IPS-15b (cell line): ENCODE results near the gene ZFAND2B.
"Not testable (repeated sequence)": the region's sequence is repeated elsewhere in the genome, so short reads cannot be mapped to it uniquely, and the experiment has no call there.

ENCODE experiments used
- H3K27me3 ChIP-seq: one replicate; pipeline ENCODE4 v1.6.1; 2013; ENCODE audit warnings: low read length; ENCODE audit not compliant: control insufficient read depth, insufficient read depth
- H3K36me3 ChIP-seq: one replicate; pipeline ENCODE4 v1.6.1; 2013; ENCODE audit warnings: low read length; ENCODE audit not compliant: control insufficient read depth, insufficient read depth
- H3K4me1 ChIP-seq: one replicate; pipeline ENCODE4 v1.6.1; 2013; ENCODE audit warnings: mild to moderate bottlenecking, low read length; ENCODE audit not compliant: control insufficient read depth, insufficient read depth
- H3K4me3 ChIP-seq: one replicate; pipeline ENCODE4 v1.5.1; 2013; ENCODE audit warnings: low read depth, low read length
- H3K9ac ChIP-seq: one replicate; pipeline ENCODE4 v1.6.1; 2013; ENCODE audit warnings: low read depth, mild to moderate bottlenecking, low read length
- H3K9me3 ChIP-seq: one replicate; pipeline ENCODE4 v1.6.1; 2013; ENCODE audit warnings: mild to moderate bottlenecking, low read length; ENCODE audit not compliant: control insufficient read depth, insufficient read depth

ZFAND2B gene

DNA sequence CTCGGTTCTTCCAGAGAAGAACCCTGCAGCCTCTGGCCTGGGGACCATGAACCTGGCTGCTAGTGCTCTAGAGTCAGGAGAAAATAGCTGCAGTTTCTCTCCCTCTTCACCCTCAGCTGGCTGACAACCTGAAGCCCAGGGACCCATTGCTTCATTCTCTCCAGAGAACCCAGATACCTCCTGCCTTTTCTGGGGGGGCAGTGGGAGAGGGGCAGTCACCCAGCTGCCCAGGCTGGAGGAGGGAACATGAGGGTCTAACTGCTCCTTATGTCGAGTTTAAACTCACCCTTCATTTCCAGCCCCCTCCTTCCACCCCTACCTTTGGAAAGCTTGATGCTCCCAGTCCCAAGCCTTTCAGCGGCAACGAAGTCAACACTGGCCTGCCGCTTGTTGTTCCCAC lies 7.6 kb upstream of the ZFAND2B start:
- H3K9me3 ChIP-seq = no peaks in the 10 kb centered on the region
- H3K9ac ChIP-seq = no peak overlapping the region

GRCh38 chr2:219199470-219200211 lies 6.9 kb upstream of the ZFAND2B start:
- H3K4me3 ChIP-seq = no peak overlapping the region
- no peaks in the 10 kb centered on the region for H3K9me3 ChIP-seq
- H3K27me3 ChIP-seq = no peaks in the 10 kb centered on the region
- H3K9ac ChIP-seq = no peak overlapping the region
- H3K4me1 ChIP-seq = no peaks in the 10 kb centered on the region
- no peaks in the 10 kb centered on the region for H3K36me3 ChIP-seq

More for the DNA sequence above, 7.6 kb upstream of the ZFAND2B start:
- H3K36me3 ChIP-seq = no peaks in the 10 kb centered on the region
- H3K4me3 ChIP-seq = no peak overlapping the region
- no peaks in the 10 kb centered on the region for H3K4me1 ChIP-seq
- H3K27me3 ChIP-seq = no peaks in the 10 kb centered on the region

DNA sequence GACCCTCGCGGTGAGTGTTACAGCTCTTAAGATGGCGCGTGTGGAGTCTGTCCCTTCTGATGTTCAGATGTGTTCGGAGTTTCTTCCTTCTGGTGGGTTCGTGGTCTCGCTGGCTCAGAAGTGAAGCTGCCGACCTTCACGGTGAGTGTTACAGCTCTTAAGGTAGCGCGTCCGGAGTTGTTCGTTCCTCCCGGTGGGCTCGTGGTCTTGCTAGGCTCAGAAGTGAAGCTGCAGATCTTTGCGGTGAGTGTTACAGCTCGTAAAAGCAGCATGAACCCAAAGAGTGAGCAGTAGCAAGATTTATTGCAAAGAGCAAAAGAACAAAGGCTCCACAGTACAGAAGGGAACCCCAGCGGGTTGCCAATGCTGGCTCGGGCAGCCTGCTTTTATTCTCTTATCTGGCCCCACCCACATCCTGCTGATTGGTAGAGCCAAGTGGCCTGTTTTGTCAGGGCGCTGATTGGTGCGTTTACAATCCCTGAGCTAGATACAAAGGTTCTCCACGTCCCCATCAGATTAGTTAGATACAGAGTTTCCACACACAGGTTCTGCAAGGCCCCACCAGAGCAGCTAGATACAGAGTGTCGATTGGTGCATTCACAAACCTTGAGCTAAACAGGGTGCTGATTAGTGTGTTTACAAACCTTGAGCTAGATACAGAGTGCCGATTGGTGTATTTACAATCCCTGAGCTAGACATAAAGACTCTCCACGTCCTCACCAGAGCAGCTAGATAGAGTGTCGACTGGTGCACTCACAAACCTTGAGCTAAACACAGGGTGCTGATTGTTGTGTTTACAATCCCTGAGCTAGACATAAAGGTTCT lies 5.9 kb upstream of the ZFAND2B start:
- not testable (repeated sequence) for H3K9ac ChIP-seq, H3K27me3 ChIP-seq, H3K4me3 ChIP-seq, H3K36me3 ChIP-seq, H3K4me1 ChIP-seq, H3K9me3 ChIP-seq

GRCh38 chr2:219201331-219201730 lies 5.3 kb upstream of the ZFAND2B start:
- H3K9ac ChIP-seq, H3K9me3 ChIP-seq, H3K4me1 ChIP-seq, H3K4me3 ChIP-seq, H3K36me3 ChIP-seq, H3K27me3 ChIP-seq: not testable (repeated sequence)

DNA sequence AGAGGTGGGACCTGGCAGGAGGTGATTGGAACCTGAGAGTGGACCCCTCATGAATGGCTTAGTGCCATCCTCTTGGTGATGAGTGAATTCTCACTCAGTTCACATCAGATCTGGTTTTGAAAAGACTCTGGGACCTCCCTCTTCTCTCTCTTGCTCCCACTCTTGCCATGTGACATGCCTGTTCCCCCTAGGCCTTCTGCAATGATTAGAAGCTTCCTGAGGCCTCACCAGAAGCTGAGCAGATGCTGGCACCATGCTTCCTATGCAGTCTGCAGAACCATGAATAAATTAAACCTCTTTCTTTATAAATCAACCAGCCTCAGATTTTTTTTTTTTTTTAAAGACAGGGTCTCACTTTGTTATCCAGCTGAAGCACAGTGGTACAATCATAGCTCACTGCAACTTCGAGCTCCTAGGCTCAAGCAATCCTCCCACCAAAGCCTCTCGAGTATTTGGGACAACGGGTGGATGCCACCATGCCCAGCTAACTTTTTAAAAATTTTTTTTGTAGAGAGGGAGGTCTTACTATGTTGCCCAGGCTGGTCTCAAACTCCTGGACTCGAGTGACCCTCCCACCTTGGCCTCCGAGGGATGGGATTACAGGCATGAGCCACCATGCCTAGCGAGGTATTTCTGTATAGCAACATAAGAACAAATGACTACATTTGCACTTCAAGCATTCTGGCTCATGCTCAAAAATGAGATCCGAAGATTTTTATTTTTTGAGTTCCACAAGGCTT lies 2.0 kb upstream of the ZFAND2B start:
- Histone ChIP-seq H3K4me3 (no peak overlapping the region), H3K27me3 (no peaks in the 10 kb centered on the region), H3K9me3 (no peaks in the 10 kb centered on the region), H3K4me1 (peaks cover 5% of the 10 kb centered on the region), H3K36me3 (peaks cover 9% of the 10 kb centered on the region), H3K9ac (no peak overlapping the region)

DNA sequence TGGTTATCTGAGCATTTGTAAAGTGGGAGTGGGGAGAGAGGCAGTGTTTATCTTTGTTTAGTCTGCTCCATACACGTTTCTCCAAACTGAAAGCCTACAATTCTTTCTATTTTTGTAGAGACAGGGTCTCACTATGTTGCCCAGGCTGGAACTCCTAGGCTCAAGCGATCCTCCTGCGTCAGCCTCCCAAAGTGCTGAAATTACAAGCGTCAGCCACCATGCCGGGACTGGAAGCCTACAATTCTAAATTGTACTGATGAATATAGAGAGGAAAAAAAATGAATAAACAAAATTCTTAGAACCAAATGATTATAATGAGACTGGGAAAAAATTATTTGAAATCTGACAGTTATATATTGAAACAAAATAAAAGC lies 1.4 kb upstream of the ZFAND2B start:
- Histone ChIP-seq H3K36me3 (peaks cover 12% of the 10 kb centered on the region), H3K4me1 (peaks cover 5% of the 10 kb centered on the region), H3K27me3 (no peaks in the 10 kb centered on the region), H3K9ac (no peak overlapping the region), H3K9me3 (no peaks in the 10 kb centered on the region), H3K4me3 (no peak overlapping the region)

- Histone ChIP-seq H3K27me3 (no peaks in the 10 kb centered on the region), H3K4me3 (peak overlapping the region; percentile 93), H3K36me3 (peaks cover 20% of the 10 kb centered on the region)
Observed at GRCh38 chr2:219205981-219206327, 628 bp upstream of the ZFAND2B start.

DNA sequence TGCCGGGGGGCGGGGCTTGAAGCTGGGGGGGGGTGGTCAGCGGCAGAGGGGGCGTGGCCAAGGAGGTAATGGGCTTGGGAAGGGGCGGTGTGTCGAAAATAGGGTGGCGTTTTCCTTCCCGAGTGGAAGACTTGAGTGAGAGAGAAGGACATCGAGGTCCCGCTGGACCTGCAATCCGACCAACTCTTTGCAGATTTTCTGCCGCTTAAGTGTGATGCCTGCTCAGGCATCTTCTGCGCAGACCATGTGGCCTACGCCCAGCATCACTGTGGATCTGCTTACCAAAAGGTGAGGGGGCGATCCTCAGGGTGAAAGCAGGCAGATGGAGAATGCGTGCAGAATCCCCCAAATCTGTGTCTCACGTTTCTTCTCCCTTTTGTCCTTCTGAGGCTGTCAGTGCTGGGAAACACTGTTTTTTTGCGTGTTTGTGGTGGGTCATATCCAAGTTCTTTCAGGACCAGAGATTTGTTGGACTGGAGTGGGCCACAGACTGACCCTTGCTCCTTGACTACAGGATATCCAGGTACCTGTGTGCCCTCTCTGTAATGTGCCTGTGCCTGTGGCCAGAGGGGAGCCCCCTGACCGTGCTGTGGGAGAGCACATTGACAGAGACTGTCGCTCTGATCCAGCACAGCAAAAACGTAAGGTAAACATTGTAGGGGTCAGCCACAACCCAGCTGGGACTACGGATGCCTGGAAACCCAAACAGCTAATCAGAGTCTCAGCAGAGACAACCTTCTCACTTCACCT lies 727 bp downstream of the ZFAND2B start:
- Histone ChIP-seq H3K36me3 (peaks cover 24% of the 10 kb centered on the region), H3K4me1 (peaks cover 5% of the 10 kb centered on the region), H3K9me3 (no peaks in the 10 kb centered on the region), H3K9ac (peak overlapping the region; percentile 65), H3K4me3 (peak overlapping the region; percentile 87), H3K27me3 (no peaks in the 10 kb centered on the region)

More at GRCh38 chr2:219205981-219206327, 628 bp upstream of the ZFAND2B start:
- H3K4me1 ChIP-seq = peaks cover 5% of the 10 kb centered on the region
- H3K9me3 ChIP-seq = no peaks in the 10 kb centered on the region
- H3K9ac ChIP-seq = peak overlapping the region; percentile 85

DNA sequence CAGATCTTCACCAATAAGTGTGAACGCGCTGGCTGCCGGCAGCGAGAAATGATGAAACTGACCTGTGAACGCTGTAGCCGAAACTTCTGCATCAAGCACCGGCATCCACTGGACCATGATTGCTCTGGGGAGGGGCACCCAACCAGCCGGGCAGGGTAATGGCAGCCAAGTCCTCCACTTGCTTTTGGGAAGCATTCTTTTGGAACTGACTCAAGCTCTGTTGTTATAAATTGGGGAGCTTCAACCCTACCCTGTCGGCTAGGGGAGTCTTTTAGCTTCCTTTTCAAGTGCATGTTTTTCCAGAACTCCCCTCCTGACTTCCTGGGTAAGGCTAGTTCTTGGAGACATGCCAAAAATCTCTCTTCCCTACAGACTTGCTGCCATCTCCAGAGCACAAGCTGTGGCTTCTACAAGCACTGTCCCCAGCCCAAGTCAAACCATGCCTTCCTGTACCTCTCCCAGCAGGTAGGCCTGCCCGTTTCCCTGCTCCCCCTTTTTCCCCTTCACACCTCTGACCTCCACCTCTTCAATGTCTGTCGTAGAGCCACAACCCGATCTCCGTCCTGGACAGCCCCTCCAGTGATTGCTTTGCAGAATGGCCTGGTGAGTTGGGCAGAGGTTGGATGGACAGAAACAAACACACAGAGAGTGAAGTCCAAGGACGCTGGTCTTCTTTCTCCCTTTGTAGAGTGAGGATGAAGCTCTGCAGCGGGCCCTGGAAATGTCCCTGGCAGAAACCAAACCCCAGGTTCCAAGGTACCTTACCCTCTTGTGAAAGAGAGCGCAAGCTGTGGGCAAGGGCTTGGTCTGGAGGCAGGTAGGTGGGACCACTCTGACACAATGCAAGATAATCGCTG lies 1.5 kb downstream of the ZFAND2B start:
- Histone ChIP-seq H3K36me3 (peaks cover 25% of the 10 kb centered on the region), H3K27me3 (no peaks in the 10 kb centered on the region), H3K4me3 (no peak overlapping the region), H3K9me3 (no peaks in the 10 kb centered on the region), H3K4me1 (peaks cover 5% of the 10 kb centered on the region), H3K9ac (no peak overlapping the region)

GRCh38 chr2:219209236-219210195 lies 2.9 kb downstream of the ZFAND2B start:
- Histone ChIP-seq H3K4me1 (peaks cover 5% of the 10 kb centered on the region), H3K9me3 (no peaks in the 10 kb centered on the region), H3K36me3 (peaks cover 28% of the 10 kb centered on the region), H3K27me3 (no peaks in the 10 kb centered on the region), H3K4me3 (no peak overlapping the region), H3K9ac (no peak overlapping the region)
